OCI-LY1 (cell line): ENCODE results near the gene EFHD2.
A peak's percentile ranks its signal among the peaks of the same experiment; 100 is the strongest.

Source experiments
- H2AFZ ChIP-seq: fragments of 200-600 bp; sonication (generic), shearing (Covaris generic); 2 replicates; pipeline ENCODE4 v1.6.0; 2014; ENCODE audit warnings: antibody characterized with exemption, mild to moderate bottlenecking, low read length
- H3F3A ChIP-seq: fragments of 200-600 bp; sonication (generic), shearing (Covaris generic); 2 replicates; pipeline ENCODE4 v1.6.0; 2014; ENCODE audit warnings: mild to moderate bottlenecking, antibody characterized with exemption, low read length, moderate library complexity; ENCODE audit not compliant: insufficient read depth
- H3K27ac ChIP-seq: fragments of 200-600 bp; sonication (generic); 2 replicates; pipeline ENCODE4 v1.5.1; 2014; ENCODE audit warnings: low read length, mixed run types, mild to moderate bottlenecking, low read depth; ENCODE audit not compliant: poor library complexity, severe bottlenecking
- H3K27me3 ChIP-seq: fragments of 200-600 bp; sonication (generic); 2 replicates; pipeline ENCODE4 v1.6.0; 2014; ENCODE audit warnings: antibody characterized with exemption, mild to moderate bottlenecking, low read length, moderate library complexity; ENCODE audit not compliant: insufficient read depth
- H3K36me3 ChIP-seq: fragments of 200-600 bp; sonication (generic); 2 replicates; pipeline ENCODE4 v1.6.1; 2014; ENCODE audit warnings: mild to moderate bottlenecking, antibody characterized with exemption, low read length, moderate library complexity, mixed read lengths; ENCODE audit not compliant: insufficient read depth
- H3K4me1 ChIP-seq: fragments of 200-600 bp; sonication (generic); 2 replicates; pipeline ENCODE4 v1.5.1; 2014; ENCODE audit warnings: mild to moderate bottlenecking, low read length, moderate library complexity; ENCODE audit not compliant: insufficient read depth, severe bottlenecking
- H3K4me2 ChIP-seq: fragments of 200-600 bp; sonication (generic), shearing (Covaris generic); 2 replicates; pipeline ENCODE4 v1.6.1; 2014; ENCODE audit warnings: low read length
- H3K4me3 ChIP-seq: fragments of 200-600 bp; sonication (generic); 2 replicates; pipeline ENCODE4 v1.5.1; 2014; ENCODE audit warnings: low read length, low read depth, mild to moderate bottlenecking, mixed read lengths; ENCODE audit not compliant: poor library complexity, severe bottlenecking
- H3K79me2 ChIP-seq: fragments of 200-600 bp; shearing (Covaris generic); 2 replicates; pipeline ENCODE4 v1.6.1; 2016; ENCODE audit warnings: mixed run types, low read length, mixed read lengths; ENCODE audit not compliant: insufficient read depth
- H3K9ac ChIP-seq: fragments of 200-600 bp; sonication (generic), shearing (Covaris generic); 2 replicates; pipeline ENCODE4 v1.6.1; 2014; ENCODE audit warnings: mild to moderate bottlenecking, low read length, mixed read lengths
- H3K9me2 ChIP-seq: fragments of 200-600 bp; sonication (generic), shearing (Covaris generic); 2 replicates; pipeline ENCODE4 v1.6.1; 2014; ENCODE audit warnings: low read depth, mild to moderate bottlenecking, low read length, mixed read lengths
- H3K9me3 ChIP-seq: fragments of 200-600 bp; shearing (Covaris generic); 2 replicates; pipeline ENCODE4 v1.6.1; 2014; ENCODE audit warnings: low read length, mixed read lengths
- H4K20me1 ChIP-seq: fragments of 200-600 bp; sonication (generic), shearing (Covaris generic); 2 replicates; pipeline ENCODE4 v1.6.0; 2016; ENCODE audit warnings: mild to moderate bottlenecking, low read length; ENCODE audit not compliant: insufficient read depth
- EZH2 ChIP-seq: fragments of 200-600 bp; sonication (generic), shearing (Covaris generic); IDR thresholded peaks from 2 replicates; pipeline ENCODE4 v1.8.0; 2017; ENCODE audit warnings: borderline replicate concordance, mixed run types, mild to moderate bottlenecking, antibody characterized with exemption, low read length, moderate library complexity, mixed read lengths
- TF ChIP-seq, protein P1 (sequence below): fragments of 200-600 bp; sonication (generic), shearing (Covaris generic); IDR thresholded peaks from 2 replicates; pipeline ENCODE4 v1.5.1; 2017; ENCODE audit warnings: mild to moderate bottlenecking, antibody characterized with exemption, low read length, moderate library complexity, mixed read lengths

The EFHD2 gene

DNA sequence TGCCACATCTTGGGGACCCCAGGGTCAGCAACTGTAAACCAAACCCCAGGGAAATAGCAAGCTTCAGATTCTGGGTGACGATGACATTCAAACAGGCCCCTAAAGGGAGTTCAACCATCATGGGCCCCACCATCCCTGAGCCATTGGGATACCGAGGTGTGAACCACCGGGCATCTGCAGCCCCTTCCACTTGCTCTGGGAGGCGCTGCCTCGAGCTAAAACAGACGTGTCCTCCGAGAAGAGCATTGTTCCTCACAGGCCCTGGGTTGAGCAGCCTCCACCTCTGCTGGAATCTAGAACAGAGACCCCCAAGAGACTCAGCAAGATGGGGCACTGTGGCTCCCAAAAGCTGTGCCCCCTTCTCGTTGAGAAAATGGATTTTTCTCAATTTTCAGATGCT lies 19.0 kb upstream of the EFHD2 start:
- Histone ChIP-seq H3K4me1 (no peaks in the 10 kb centered on the region), H3K4me3 (no peak overlapping the region), H3K9ac (no peak overlapping the region), H3F3A (no peaks in the 10 kb centered on the region), H3K36me3 (no peaks in the 10 kb centered on the region), H3K27ac (no peak overlapping the region), H2AFZ (no peak overlapping the region), H3K27me3 (no peaks in the 10 kb centered on the region; the same call in 1 of the 2 replicates), H3K79me2 (no peaks in the 10 kb centered on the region), H3K4me2 (no peak overlapping the region), H3K9me3 (no peaks in the 10 kb centered on the region), H4K20me1 (no peaks in the 10 kb centered on the region), H3K9me2 (no peaks in the 10 kb centered on the region)
- TF ChIP-seq EZH2, result no peak
- TF ChIP-seq, protein P1, sequence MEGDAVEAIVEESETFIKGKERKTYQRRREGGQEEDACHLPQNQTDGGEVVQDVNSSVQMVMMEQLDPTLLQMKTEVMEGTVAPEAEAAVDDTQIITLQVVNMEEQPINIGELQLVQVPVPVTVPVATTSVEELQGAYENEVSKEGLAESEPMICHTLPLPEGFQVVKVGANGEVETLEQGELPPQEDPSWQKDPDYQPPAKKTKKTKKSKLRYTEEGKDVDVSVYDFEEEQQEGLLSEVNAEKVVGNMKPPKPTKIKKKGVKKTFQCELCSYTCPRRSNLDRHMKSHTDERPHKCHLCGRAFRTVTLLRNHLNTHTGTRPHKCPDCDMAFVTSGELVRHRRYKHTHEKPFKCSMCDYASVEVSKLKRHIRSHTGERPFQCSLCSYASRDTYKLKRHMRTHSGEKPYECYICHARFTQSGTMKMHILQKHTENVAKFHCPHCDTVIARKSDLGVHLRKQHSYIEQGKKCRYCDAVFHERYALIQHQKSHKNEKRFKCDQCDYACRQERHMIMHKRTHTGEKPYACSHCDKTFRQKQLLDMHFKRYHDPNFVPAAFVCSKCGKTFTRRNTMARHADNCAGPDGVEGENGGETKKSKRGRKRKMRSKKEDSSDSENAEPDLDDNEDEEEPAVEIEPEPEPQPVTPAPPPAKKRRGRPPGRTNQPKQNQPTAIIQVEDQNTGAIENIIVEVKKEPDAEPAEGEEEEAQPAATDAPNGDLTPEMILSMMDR, result 0 out of 2 replicates have a peak, but pooled peaks have one; percentile 19

DNA sequence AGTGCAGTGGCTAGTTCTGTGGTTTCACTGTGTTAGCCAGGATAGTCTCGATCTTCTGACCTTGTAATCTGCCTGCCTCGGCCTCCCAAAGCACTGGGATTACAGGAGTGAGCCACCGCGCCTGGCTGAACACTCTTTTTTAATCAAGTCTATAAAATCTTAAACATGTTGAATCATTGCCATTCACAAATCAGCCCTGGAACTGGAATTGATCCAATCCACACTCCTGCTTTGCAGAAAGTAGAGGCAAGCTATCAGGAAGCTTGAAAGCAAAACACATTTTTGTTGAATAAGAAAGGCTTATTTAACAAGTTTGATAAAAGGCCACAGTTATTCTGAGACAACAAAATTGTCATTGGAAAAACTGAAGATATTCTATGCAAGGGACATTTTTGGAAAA lies 18.3 kb upstream of the EFHD2 start:
- Histone ChIP-seq H3K9ac (no peak overlapping the region), H3K36me3 (no peaks in the 10 kb centered on the region), H3K27me3 (no peaks in the 10 kb centered on the region; the same call in 1 of the 2 replicates), H3K27ac (no peak overlapping the region), H3K4me3 (no peak overlapping the region), H3K9me2 (no peaks in the 10 kb centered on the region), H2AFZ (no peak overlapping the region), H4K20me1 (no peaks in the 10 kb centered on the region), H3K4me2 (no peak overlapping the region), H3K4me1 (no peaks in the 10 kb centered on the region), H3F3A (no peaks in the 10 kb centered on the region), H3K79me2 (no peaks in the 10 kb centered on the region), H3K9me3 (no peaks in the 10 kb centered on the region)
- TF ChIP-seq EZH2, result no peak
- TF ChIP-seq, protein P1, result no peak

DNA sequence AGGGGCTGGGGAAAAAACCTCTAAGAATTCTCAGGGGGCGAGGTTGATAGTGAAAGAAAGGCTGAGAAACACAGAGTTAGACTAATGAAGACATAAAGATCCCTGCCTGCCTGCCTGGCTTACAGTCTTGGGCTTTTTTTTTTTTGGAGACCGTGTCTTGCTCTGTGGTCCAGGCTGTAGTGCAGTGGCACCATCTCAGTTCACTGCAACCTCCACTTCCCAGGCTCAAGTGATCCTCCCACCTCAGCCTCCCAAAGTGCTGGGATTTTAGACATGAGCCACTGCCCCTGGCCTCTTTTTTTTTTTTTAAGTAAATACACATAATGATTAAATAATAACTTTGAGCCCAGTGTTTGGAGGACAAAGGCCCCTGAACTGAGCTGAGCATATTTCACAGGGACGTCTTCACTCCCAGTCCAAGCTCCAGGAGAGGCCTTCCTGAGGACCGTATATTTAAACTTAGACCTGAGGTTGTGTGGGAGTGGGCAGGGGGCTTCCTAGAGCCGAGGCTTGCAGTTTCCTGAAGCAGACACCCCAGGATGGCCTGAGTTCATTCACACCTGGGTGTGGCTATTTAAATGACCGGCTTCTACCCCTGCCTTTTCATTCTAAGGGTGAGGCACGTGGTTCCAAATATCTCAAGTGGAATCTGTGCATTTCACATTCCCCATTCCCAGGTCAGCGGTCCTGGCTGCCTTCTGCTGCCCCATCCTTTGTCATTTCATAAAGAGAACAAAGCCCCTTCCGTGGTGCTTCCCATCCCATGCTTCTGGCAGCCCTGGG lies 16.0 kb upstream of the EFHD2 start:
- Histone ChIP-seq H3K4me3 (no peak overlapping the region), H2AFZ (no peak overlapping the region), H3K4me1 (no peaks in the 10 kb centered on the region), H3K27me3 (no peaks in the 10 kb centered on the region; the same call in 1 of the 2 replicates), H3K9me2 (no peaks in the 10 kb centered on the region), H3K79me2 (no peaks in the 10 kb centered on the region), H4K20me1 (no peaks in the 10 kb centered on the region), H3K9me3 (no peaks in the 10 kb centered on the region), H3K9ac (no peak overlapping the region), H3K27ac (no peak overlapping the region), H3K36me3 (no peaks in the 10 kb centered on the region), H3K4me2 (no peak overlapping the region), H3F3A (no peaks in the 10 kb centered on the region)
- TF ChIP-seq EZH2, result no peak
- TF ChIP-seq, protein P1, result no peak
